ENCODE results near the gene CPLX3. TPM values are rescaled to one million over a fixed set of nuclear protein-coding genes. Genes with fewer than 3 reads are reported as not detected.
A peak's percentile ranks its signal among the peaks of the same experiment; 100 is the strongest.

CPLX3 gene
- total RNA-seq, 3 donors from 2014 or later: 0.66 TPM; not detected in 2

GRCh38 chr15:74790080-74790916, 36.1 kb upstream of the CPLX3 start:
- intact Hi-C loops (cut with DNase I; ENCODE audit: low total_unique reads): no loop called here
- TF ChIP-seq CTCF (IDR thresholded peaks at IDR 0.05) (no peak), POLR2A (IDR thresholded peaks at IDR 0.05) (no peak), POLR2AphosphoS5 (IDR thresholded peaks at IDR 0.05) (no peak)
- Histone ChIP-seq H3K27me3 (no peaks in the 10 kb centered on the region), H3K4me3 (peak overlapping the region in 1 of 3 donors; percentile 25), H3K4me1 (peaks cover 23 to 24% of the 10 kb centered on the region in 2 donors), H3K9me3 (no peaks in the 10 kb centered on the region), H3K27ac (peak overlapping the region; percentile 60 to 84), H3K36me3 (no peaks in the 10 kb centered on the region)
- DNase-seq (ENCODE audit: low spot score in 2 of 2): no peak

- no peak for DNase-seq (ENCODE audit: low spot score in 2 of 2)
- H3K27me3 ChIP-seq: no peaks in the 10 kb centered on the region
- H3K27ac ChIP-seq: no peak overlapping the region
- TF ChIP-seq POLR2A (IDR thresholded peaks at IDR 0.05): no peak
- TF ChIP-seq POLR2AphosphoS5 (IDR thresholded peaks at IDR 0.05): no peak
- TF ChIP-seq CTCF (IDR thresholded peaks at IDR 0.05): no peak
- H3K9me3 ChIP-seq: no peaks in the 10 kb centered on the region
- no peak overlapping the region for H3K4me3 ChIP-seq
- H3K4me1 ChIP-seq: peaks cover 21 to 23% of the 10 kb centered on the region in 2 donors
- intact Hi-C loops (cut with DNase I; ENCODE audit: low total_unique reads): no loop called here
- H3K36me3 ChIP-seq: no peaks in the 10 kb centered on the region
These were observed 35.4 kb upstream of the CPLX3 start for GRCh38 chr15:74791007-74791406.

GRCh38 chr15:74791667-74792066, 34.8 kb upstream of the CPLX3 start:
- no peak for DNase-seq (ENCODE audit: low spot score in 2 of 2)
- H3K27ac ChIP-seq: peak overlapping the region in 1 of 2 donors; percentile 45
- no peaks in the 10 kb centered on the region for H3K36me3 ChIP-seq
- intact Hi-C loops (cut with DNase I; ENCODE audit: low total_unique reads): no loop called here
- peaks cover 21 to 23% of the 10 kb centered on the region in 2 donors for H3K4me1 ChIP-seq
- TF ChIP-seq CTCF (IDR thresholded peaks at IDR 0.05) (no peak), POLR2A (IDR thresholded peaks at IDR 0.05) (no peak), POLR2AphosphoS5 (IDR thresholded peaks at IDR 0.05) (no peak)
- H3K4me3 ChIP-seq: no peak overlapping the region
- H3K27me3 ChIP-seq: no peaks in the 10 kb centered on the region
- H3K9me3 ChIP-seq: no peaks in the 10 kb centered on the region

GRCh38 chr15:74792227-74793016, 34.0 kb upstream of the CPLX3 start:
- Histone ChIP-seq H3K9me3 (no peaks in the 10 kb centered on the region), H3K36me3 (no peaks in the 10 kb centered on the region), H3K4me3 (no peak overlapping the region), H3K27ac (peak overlapping the region; percentile 3 to 45), H3K4me1 (peaks cover 17 to 19% of the 10 kb centered on the region in 2 donors), H3K27me3 (no peaks in the 10 kb centered on the region)
- TF ChIP-seq CTCF (IDR thresholded peaks at IDR 0.05) (no peak), POLR2AphosphoS5 (IDR thresholded peaks at IDR 0.05) (no peak), POLR2A (IDR thresholded peaks at IDR 0.05) (no peak)
- DNase-seq (ENCODE audit: low spot score in 2 of 2): no peak
- intact Hi-C loops (cut with DNase I; ENCODE audit: low total_unique reads): no loop called here

Measured in breast epithelium (tissue), 4 donors.